HFFc6 (cell line): ENCODE measurements around the gene PPFIBP2. TPM values are rescaled to one million over a fixed set of nuclear protein-coding genes. Genes with fewer than 3 reads are reported as not detected.

Experiments used
- DNase-seq: peaks from one replicate; pipeline ENCODE4 v3.0.0-alpha.2; 2018
- H3K27ac Mint-ChIP-seq: 2 replicates; pipeline ENCODE4 v1.8.0; 2020; ENCODE audit warnings: mild to moderate bottlenecking, mixed read lengths
- H3K27me3 Mint-ChIP-seq: 2 replicates; pipeline ENCODE4 v1.8.0; 2021; ENCODE audit warnings: mild to moderate bottlenecking, moderate library complexity, mixed read lengths; ENCODE audit not compliant: insufficient read depth
- H3K36me3 Mint-ChIP-seq: 2 replicates; pipeline ENCODE4 v1.8.0; 2021; ENCODE audit warnings: low read depth, mixed read lengths
- H3K4me1 Mint-ChIP-seq: 2 replicates; pipeline ENCODE4 v1.8.0; 2020; ENCODE audit warnings: low read depth, mixed read lengths
- H3K4me3 Mint-ChIP-seq: 2 replicates; pipeline ENCODE4 v1.8.0; 2020; ENCODE audit warnings: mild to moderate bottlenecking, moderate library complexity, mixed read lengths
- H3K9me3 Mint-ChIP-seq: 2 replicates; pipeline ENCODE4 v1.8.0; 2020; ENCODE audit warnings: mild to moderate bottlenecking, mixed read lengths
- total RNA-seq, 6 experiments: library from RNA; stranded (reverse); fragmentation: NEBNext Ultra II Directional; extraction: Animal tissue kit (Norgen Biotek cat#: 25700); gene quantifications; 2 replicates in 1 of 6; 3 replicates in 5 of 6; pipeline ENCODE4 v1.2.3, GENCODE V29; 2021
- TF ChIP-seq, protein P1 (sequence below): fragments of 200-600 bp; sonication (generic); IDR thresholded peaks from 2 replicates; pipeline ENCODE4 v1.5.0; 2021; ENCODE audit warnings: antibody characterized with exemption, mild to moderate bottlenecking

Gene PPFIBP2
- total RNA-seq, 6 experiments from 2014 or later: 6.0 to 8.5 (median 7.3) TPM

DNA sequence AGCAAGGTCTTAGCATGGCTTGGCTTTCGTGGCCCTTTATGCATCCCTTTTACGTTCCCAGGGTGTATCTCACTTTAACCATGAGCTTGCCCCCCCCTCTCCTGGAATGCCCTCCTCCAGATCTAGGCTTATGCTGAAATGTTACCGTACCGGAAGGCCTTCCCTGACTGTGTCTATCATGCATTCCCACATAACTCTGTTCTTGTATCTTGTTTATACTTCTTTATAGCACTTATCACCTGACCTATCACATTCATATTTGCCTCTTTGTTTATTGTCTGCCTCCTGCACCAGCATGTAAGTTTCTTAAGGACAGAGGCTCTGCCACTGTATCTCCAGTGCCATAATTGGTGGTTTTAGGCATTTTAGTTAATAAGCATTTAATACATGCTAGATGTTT, 38.9 kb downstream of the PPFIBP2 start:
- TF ChIP-seq, protein P1, sequence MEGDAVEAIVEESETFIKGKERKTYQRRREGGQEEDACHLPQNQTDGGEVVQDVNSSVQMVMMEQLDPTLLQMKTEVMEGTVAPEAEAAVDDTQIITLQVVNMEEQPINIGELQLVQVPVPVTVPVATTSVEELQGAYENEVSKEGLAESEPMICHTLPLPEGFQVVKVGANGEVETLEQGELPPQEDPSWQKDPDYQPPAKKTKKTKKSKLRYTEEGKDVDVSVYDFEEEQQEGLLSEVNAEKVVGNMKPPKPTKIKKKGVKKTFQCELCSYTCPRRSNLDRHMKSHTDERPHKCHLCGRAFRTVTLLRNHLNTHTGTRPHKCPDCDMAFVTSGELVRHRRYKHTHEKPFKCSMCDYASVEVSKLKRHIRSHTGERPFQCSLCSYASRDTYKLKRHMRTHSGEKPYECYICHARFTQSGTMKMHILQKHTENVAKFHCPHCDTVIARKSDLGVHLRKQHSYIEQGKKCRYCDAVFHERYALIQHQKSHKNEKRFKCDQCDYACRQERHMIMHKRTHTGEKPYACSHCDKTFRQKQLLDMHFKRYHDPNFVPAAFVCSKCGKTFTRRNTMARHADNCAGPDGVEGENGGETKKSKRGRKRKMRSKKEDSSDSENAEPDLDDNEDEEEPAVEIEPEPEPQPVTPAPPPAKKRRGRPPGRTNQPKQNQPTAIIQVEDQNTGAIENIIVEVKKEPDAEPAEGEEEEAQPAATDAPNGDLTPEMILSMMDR: no peak
- Mint-ChIP-seq H3K9me3 (no peaks in the 10 kb centered on the region), H3K27me3 (peaks cover 4% of the 10 kb centered on the region), H3K4me3 (no peak overlapping the region), H3K36me3 (no peaks in the 10 kb centered on the region), H3K4me1 (peaks cover 20% of the 10 kb centered on the region), H3K27ac (no peak overlapping the region)
- no peak for DNase-seq

DNA sequence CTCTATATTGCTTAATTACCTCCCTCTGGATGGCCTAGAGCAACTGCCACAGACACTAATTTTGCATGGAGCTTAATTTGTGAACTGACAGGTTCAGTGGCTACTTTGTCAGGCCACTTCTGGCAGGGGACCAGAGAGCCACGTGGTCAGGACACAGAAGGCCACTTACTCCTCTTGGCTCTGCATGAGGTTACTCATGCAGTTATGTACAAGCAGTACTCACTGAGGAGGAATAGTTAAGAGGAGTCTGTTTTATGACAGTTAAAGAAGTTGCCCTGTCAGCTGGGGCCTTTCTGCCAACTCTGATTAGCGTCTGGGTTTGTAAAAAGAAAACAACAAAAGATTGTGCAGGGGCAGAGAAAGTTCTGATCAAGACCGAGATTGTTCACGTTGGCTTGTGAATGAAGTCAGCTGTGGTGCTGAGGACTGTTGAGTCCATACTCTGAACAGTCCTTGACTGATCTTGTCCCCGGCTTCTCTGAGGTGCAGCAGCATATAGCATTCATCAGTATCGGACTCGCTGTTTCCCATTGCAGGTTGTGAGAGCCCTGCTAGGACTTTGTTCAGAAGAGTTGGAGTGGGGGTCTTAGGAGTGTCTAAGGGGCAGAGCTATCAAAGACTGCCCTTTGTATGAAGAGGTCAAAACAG, 41.4 kb downstream of the PPFIBP2 start:
- Mint-ChIP-seq H3K4me3 (no peak overlapping the region), H3K27me3 (peaks cover 6% of the 10 kb centered on the region), H3K9me3 (no peaks in the 10 kb centered on the region), H3K36me3 (no peaks in the 10 kb centered on the region), H3K4me1 (peaks cover 20% of the 10 kb centered on the region), H3K27ac (no peak overlapping the region)
- peak; percentile 18 for DNase-seq
- TF ChIP-seq, protein P1: no peak

GRCh38 chr11:7558046-7558445, 44.2 kb downstream of the PPFIBP2 start:
- Mint-ChIP-seq H3K27me3 (peaks cover 6% of the 10 kb centered on the region), H3K36me3 (no peaks in the 10 kb centered on the region), H3K27ac (no peak overlapping the region), H3K9me3 (no peaks in the 10 kb centered on the region), H3K4me3 (no peak overlapping the region), H3K4me1 (peaks cover 6% of the 10 kb centered on the region; the same call in 1 of the 2 replicates)
- no peak for DNase-seq
- TF ChIP-seq, protein P1: no peak

DNA sequence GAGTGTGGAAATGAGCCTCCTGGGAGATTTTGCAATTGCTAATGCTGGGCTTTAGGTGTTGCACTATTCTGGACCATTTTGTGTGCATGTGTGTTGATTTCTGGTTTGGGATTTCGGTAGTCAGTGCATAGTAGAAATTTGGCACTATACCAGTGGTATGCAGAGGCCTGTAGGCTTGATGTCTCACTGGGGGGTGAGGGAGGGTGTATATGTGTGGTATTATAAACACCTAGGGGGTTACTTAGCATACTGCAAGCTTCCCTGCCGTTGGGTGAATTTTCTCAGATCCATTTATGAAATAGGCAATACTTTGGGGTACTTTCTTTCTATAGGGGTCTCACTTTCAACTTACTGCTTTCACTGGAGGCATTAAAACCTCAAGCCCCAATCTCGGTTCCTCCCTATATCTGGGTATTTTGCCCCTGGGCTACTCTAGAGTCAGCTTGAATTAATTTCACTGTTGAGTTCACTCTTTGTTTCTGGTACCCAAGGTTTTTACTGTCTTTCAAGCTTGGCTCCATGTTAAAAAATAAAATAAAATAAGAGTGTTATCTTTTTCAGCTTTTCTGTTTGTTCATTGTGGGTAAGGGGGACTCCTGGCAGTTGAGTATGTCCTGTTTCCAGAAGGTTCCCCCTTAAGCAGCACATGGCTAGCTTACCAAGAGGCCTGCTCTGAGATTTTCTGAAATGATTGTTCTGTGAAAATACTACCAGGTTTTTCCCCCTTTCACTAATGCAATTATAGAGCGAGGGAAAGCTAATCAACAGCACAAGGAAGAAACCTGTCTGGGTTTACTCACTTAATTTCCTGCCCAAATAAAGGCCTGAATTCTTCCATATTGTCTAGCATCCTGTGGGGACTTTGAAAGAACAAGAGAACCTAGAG, 45.8 kb downstream of the PPFIBP2 start:
- peaks cover 9% of the 10 kb centered on the region for H3K27me3 Mint-ChIP-seq
- H3K36me3 Mint-ChIP-seq: no peaks in the 10 kb centered on the region
- H3K4me1 Mint-ChIP-seq: peaks cover 6% of the 10 kb centered on the region; the same call in 1 of the 2 replicates
- H3K9me3 Mint-ChIP-seq: no peaks in the 10 kb centered on the region
- no peak overlapping the region for H3K4me3 Mint-ChIP-seq
- no peak for DNase-seq
- TF ChIP-seq, protein P1: no peak
- H3K27ac Mint-ChIP-seq: no peak overlapping the region

DNA sequence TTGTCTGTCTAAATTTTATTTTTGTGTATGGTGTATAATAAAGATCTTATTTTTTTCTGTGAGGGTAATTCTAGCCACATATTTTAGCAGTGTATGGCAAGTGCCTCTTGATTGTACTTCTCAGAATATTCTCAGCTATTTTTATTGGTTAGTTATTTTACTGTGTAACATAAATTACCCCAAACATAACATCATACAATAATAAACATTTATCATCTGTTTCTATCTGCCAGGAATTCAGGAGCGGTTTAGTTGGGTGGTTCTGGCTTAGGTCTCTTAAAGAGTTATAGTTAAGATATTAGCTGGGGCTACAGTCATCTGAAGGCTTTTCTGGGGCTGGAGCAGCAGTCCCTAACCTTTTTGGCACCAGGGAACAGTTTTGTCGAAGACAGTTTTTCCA, 47.8 kb downstream of the PPFIBP2 start:
- H3K4me1 Mint-ChIP-seq: no peaks in the 10 kb centered on the region
- TF ChIP-seq, protein P1: no peak
- H3K27ac Mint-ChIP-seq: no peak overlapping the region
- H3K9me3 Mint-ChIP-seq: no peaks in the 10 kb centered on the region
- no peaks in the 10 kb centered on the region for H3K36me3 Mint-ChIP-seq
- DNase-seq: no peak
- H3K4me3 Mint-ChIP-seq: no peak overlapping the region
- H3K27me3 Mint-ChIP-seq: peaks cover 12% of the 10 kb centered on the region
